A673 (cell line): ENCODE data around the gene HDAC1. TPM values are rescaled to one million over a fixed set of nuclear protein-coding genes. Genes with fewer than 3 reads are reported as not detected.

Experiments
- BruUV-seq: library from RNA; stranded (reverse); fragments of 400-500 nt; replicated peaks from 2 replicates; lab custom pipeline; 2021; lab: Mats Ljungman, UMichigan
- CTCF ChIA-PET: fragments of 300-600 bp; sonication (Branson Sonifier 250); formaldehyde crosslinking; loops from one replicate; lab custom pipeline; 2022; ENCODE audit warnings: antibody characterized with exemption; lab: Charles Lee
- POLR2A ChIA-PET: fragments of 300-600 bp; sonication (Branson Sonifier 250); formaldehyde crosslinking; loops from one replicate; lab custom pipeline; 2022; ENCODE audit warnings: antibody characterized with exemption; ENCODE audit not compliant: low non-redundant PET; lab: Charles Lee
- DNase-seq: peaks from one replicate; pipeline ENCODE4 v3.0.0-alpha.2; 2015; ENCODE audit warnings: low spot score
- H3K27ac ChIP-seq: fragments of 200-600 bp; sonication (generic); 2 replicates; pipeline ENCODE4 v1.5.1; 2016; ENCODE audit warnings: mixed run types, low read depth, mild to moderate bottlenecking, mixed read lengths, antibody characterized with exemption, low read length; ENCODE audit not compliant: poor library complexity, severe bottlenecking
- H3K27me3 ChIP-seq: fragments of 200-600 bp; sonication (generic); replicated peaks from 2 replicates; pipeline ENCODE4 v1.6.1; 2017; ENCODE audit warnings: mixed run types, low read depth, mild to moderate bottlenecking, mixed read lengths, antibody characterized with exemption, low read length; ENCODE audit not compliant: insufficient read depth, poor library complexity
- H3K36me3 ChIP-seq: fragments of 200-600 bp; sonication (generic); 2 replicates; pipeline ENCODE4 v1.6.1; 2016; ENCODE audit warnings: mixed run types, mild to moderate bottlenecking, mixed read lengths, antibody characterized with exemption, low read length; ENCODE audit not compliant: insufficient read depth, poor library complexity, severe bottlenecking
- H3K4me1 ChIP-seq: fragments of 200-600 bp; sonication (generic); 2 replicates; pipeline ENCODE4 v1.6.1; 2017; ENCODE audit warnings: mixed run types, mild to moderate bottlenecking, mixed read lengths, antibody characterized with exemption, low read length; ENCODE audit not compliant: insufficient read depth, poor library complexity, severe bottlenecking
- H3K4me3 ChIP-seq: fragments of 200-600 bp; sonication (generic); 2 replicates; pipeline ENCODE4 v1.5.1; 2016; ENCODE audit warnings: low read depth, mixed run types, mild to moderate bottlenecking, mixed read lengths, low read length; ENCODE audit not compliant: poor library complexity, severe bottlenecking
- H3K9me3 ChIP-seq: fragments of 200-600 bp; sonication (generic); 2 replicates; pipeline ENCODE4 v1.6.1; 2016; ENCODE audit warnings: mixed run types, low read depth, mild to moderate bottlenecking, mixed read lengths, antibody characterized with exemption, low read length; ENCODE audit not compliant: poor library complexity, severe bottlenecking
- EZH2 ChIP-seq: fragments of 200-600 bp; sonication (generic); IDR thresholded peaks from 2 replicates; pipeline ENCODE4 v1.6.1; 2017; ENCODE audit warnings: borderline replicate concordance, low read depth, mild to moderate bottlenecking, mixed read lengths, antibody characterized with exemption, low read length; ENCODE audit not compliant: poor library complexity, severe bottlenecking
- intact Hi-C: fragments of 100-400 bp; cut with micrococcal nuclease; formaldehyde crosslinking; loops from one replicate; pipeline ENCODE4 v1.10.0; 2022; ENCODE audit not compliant: unreplicated experiment
- total RNA-seq: library from RNA; stranded (reverse); gene quantifications from 2 replicates; pipeline ENCODE4 v1.2.3, GENCODE V29; 2021
- TF ChIP-seq, protein P1 (sequence below): fragments of 300-800, 200-600 bp; sonication (generic); conservative IDR thresholded peaks from 2 replicates; pipeline ENCODE4 v1.5.1; 2017; ENCODE audit warnings: low read depth, mild to moderate bottlenecking, antibody characterized with exemption, low read length, moderate library complexity, mixed read lengths

The HDAC1 gene
- total RNA-seq, 1 experiment from 2014 or later: 195 TPM

DNA sequence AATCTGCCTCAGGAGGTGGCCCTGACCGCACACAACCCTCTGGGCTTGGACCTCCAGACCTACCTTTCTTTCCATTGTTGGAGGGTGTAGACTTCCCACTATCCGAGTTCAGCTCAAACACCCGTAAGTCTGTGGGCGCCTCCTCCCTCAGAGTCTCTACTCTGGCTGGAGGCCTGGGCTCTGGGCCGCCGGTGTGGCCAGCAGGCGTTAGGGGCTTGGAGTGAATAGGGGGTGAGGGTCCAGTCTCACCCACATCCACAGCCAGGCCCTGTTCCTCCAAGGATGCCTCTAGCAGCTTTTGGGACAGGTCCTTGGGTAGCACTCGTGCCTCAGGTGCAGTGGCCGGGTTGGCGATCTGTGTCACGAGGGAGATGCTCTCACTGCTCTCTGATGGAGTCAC, 84.3 kb downstream of the HDAC1 start:
- no peaks in the 10 kb centered on the region for H3K9me3 ChIP-seq
- no peak overlapping the region for H3K4me3 ChIP-seq
- no peak for DNase-seq
- H3K4me1 ChIP-seq: no peaks in the 10 kb centered on the region
- TF ChIP-seq, protein P1, sequence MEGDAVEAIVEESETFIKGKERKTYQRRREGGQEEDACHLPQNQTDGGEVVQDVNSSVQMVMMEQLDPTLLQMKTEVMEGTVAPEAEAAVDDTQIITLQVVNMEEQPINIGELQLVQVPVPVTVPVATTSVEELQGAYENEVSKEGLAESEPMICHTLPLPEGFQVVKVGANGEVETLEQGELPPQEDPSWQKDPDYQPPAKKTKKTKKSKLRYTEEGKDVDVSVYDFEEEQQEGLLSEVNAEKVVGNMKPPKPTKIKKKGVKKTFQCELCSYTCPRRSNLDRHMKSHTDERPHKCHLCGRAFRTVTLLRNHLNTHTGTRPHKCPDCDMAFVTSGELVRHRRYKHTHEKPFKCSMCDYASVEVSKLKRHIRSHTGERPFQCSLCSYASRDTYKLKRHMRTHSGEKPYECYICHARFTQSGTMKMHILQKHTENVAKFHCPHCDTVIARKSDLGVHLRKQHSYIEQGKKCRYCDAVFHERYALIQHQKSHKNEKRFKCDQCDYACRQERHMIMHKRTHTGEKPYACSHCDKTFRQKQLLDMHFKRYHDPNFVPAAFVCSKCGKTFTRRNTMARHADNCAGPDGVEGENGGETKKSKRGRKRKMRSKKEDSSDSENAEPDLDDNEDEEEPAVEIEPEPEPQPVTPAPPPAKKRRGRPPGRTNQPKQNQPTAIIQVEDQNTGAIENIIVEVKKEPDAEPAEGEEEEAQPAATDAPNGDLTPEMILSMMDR: no peak
- TF ChIP-seq EZH2: no peak
- H3K27ac ChIP-seq: no peak overlapping the region
- no TSS peak for BruUV-seq
- H3K36me3 ChIP-seq: peaks cover 37% of the 10 kb centered on the region
- ChIA-PET CTCF (no interaction called here), POLR2A (no interaction called here)
- intact Hi-C loops: no loop called here
- no peaks in the 10 kb centered on the region for H3K27me3 ChIP-seq

DNA sequence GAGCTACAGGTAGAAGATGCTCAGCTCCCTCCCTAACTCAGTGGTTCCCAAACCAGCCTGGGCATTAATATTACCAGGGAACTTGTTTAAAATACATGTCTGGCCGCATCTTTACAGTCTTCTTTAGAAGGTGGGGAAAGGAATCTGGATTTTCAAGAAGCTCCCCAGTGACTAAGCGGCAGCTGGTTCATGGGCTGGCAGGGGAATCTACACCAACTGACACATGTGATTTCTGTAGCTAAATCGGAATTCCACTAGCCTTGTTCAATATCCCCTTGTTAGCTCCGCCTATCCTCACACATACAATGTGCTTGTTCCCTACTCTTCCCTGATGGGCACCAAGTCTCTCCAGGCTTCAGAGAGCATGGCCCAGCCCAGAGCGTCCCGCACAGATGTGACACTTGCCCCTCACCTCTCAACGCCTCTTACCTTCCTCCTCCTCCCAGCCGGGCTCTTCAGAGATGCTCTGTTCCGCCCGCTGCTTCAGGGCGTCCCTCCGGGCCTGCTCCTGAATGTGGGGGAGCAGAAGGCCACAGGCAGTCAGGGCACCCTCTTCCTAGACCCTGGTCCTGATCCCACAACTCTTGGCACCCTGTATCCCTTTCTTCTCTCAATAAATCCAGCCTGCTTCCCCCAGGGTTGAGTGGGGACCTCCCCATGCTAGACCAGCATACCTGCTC, 85.8 kb downstream of the HDAC1 start:
- H3K4me3 ChIP-seq: no peak overlapping the region
- no peaks in the 10 kb centered on the region for H3K4me1 ChIP-seq
- no peaks in the 10 kb centered on the region for H3K27me3 ChIP-seq
- no peak for TF ChIP-seq EZH2
- TF ChIP-seq, protein P1: no peak
- no peak overlapping the region for H3K27ac ChIP-seq
- H3K36me3 ChIP-seq: peaks cover 36% of the 10 kb centered on the region
- DNase-seq: no peak
- CTCF ChIA-PET: no interaction called here
- intact Hi-C loops: no loop called here
- no peaks in the 10 kb centered on the region for H3K9me3 ChIP-seq
- no TSS peak for BruUV-seq
- POLR2A ChIA-PET: interaction anchor here (0.6 kb wide), 1 partner anchor 19 kb away, joined by 6 read pairs; no protein-coding TSS in a partner anchor

DNA sequence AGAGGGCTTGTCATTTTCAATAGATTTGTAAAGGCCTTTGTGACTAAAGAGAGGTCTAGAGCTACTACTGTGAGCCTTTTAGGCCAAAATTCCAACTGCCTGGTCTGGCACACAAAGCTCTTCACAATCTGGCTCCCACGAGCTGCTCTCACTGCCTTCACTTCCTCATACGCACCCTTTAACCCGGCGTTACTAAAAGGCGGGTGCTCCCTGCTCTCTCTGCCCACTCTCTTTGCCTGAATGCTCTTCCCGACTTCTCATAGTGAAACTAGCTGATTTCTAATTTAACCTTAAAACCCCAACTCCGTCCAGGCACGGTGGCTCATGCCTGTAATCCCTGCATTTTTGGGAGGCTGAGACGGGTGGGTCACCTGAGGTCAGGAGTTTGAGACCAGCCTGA, 88.2 kb downstream of the HDAC1 start:
- peak overlapping the region; percentile 10 for H3K27ac ChIP-seq
- TF ChIP-seq, protein P1: no peak
- TF ChIP-seq EZH2: no peak
- H3K27me3 ChIP-seq: no peaks in the 10 kb centered on the region
- no peak for DNase-seq
- H3K9me3 ChIP-seq: no peaks in the 10 kb centered on the region
- peaks cover 56% of the 10 kb centered on the region for H3K36me3 ChIP-seq
- no TSS peak for BruUV-seq
- intact Hi-C loops: no loop called here
- ChIA-PET POLR2A (no interaction called here), CTCF (no interaction called here)
- H3K4me3 ChIP-seq: no peak overlapping the region
- H3K4me1 ChIP-seq: no peaks in the 10 kb centered on the region

Other genes with a start within 250 kb of the HDAC1 start
- 30.4 and 32.4 TPM in 2 replicates for gene TMEM39B, start 219.1 kb upstream of the HDAC1 start, total RNA-seq
- gene KPNA6, start 184.0 kb upstream of the HDAC1 start, total RNA-seq: 96.8 and 97.4 TPM in 2 replicates
- 62.3 and 62.7 TPM in 2 replicates for gene TXLNA, start 112.4 kb upstream of the HDAC1 start, total RNA-seq
- gene CCDC28B, start 91.5 kb upstream of the HDAC1 start, total RNA-seq: 15.6 and 22.4 TPM in 2 replicates
- 7.2 and 7.9 TPM in 2 replicates for gene IQCC, start 86.4 kb upstream of the HDAC1 start, total RNA-seq
- gene DCDC2B, start 83.0 kb upstream of the HDAC1 start, total RNA-seq: not detected in 2 replicates
- gene TMEM234, start 69.7 kb upstream of the HDAC1 start, total RNA-seq: 15.4 TPM in 2 replicates
- 298 and 303 TPM in 2 replicates for gene EIF3I, start 69.7 kb upstream of the HDAC1 start, total RNA-seq
- gene FAM167B, start 44.9 kb upstream of the HDAC1 start, total RNA-seq: 0.35 TPM in 1 of 2 replicates, not detected in the other
- not detected in 2 replicates for gene LCK, start 40.8 kb upstream of the HDAC1 start, total RNA-seq
- gene MARCKSL1, start 44.1 kb downstream of the HDAC1 start, total RNA-seq: 425 and 445 TPM in 2 replicates
- gene FAM229A, start 70.4 kb downstream of the HDAC1 start, total RNA-seq: 4.7 and 5.2 TPM in 2 replicates
- 3.9 and 4.3 TPM in 2 replicates for gene TSSK3, start 70.5 kb downstream of the HDAC1 start, total RNA-seq
- 47.4 and 48.0 TPM in 2 replicates for gene BSDC1, start 102.4 kb downstream of the HDAC1 start, total RNA-seq
- 0.06 and 0.17 TPM in 2 replicates for gene ZBTB8B, start 173.0 kb downstream of the HDAC1 start, total RNA-seq
- gene ZBTB8A, start 247.3 kb downstream of the HDAC1 start, total RNA-seq: 6.4 and 7.9 TPM in 2 replicates